ENCODE data around the gene TMEM273. TPM values are rescaled to one million over a fixed set of nuclear protein-coding genes. Genes with fewer than 3 reads are reported as not detected.

Gene TMEM273
- total RNA-seq, 1 donor from 2014 or later = 8.5 TPM

DNA sequence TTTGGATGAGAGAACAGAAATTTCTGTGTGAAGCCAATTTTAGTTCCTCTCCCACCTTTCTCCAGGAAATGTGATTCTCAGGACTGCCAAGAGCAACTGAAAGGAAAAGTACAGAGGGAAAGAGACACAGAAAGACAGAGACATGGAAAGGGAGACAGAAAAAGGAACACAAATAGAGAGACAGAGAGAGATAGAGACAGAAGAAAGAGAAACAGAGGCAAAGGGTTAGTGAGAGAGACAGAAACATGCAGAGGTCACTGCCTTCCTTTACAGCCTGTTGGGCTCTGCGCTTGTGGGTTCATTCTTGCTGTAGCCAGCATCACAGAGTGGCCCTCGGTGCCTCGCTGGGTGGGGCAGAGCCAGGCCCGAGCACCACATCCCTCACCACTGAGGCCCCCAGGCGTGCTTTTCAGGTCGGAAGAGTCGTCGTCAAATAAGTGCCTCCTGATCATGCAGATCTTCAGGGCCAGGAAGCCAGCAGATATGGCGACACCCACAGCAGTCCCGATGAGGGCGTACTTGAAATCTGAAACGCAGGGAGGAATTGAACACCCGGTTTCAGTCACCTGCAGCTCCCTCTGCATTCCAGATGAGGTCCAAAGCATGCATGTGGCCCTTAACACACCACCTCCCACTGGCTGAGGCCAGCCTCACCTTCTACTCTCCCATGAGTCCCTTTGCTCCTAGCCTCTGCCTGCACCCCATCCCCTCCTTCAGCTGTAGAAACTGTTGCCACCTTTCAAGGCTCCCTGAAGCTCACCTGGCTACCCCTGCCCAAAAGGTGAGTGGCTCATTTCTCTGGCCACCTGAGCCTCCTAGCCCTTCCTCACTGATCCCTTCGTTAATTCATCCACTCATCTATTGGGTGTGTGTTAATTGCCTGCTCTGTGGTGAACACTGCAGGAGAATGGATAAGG is 21.4 kb downstream of the TMEM273 start:
- POLR2A ChIA-PET = no interaction called here
- intact Hi-C loops (cut with micrococcal nuclease) = no loop called here
- H3K4me1 Mint-ChIP-seq = peaks cover 17% of the 10 kb centered on the region

DNA sequence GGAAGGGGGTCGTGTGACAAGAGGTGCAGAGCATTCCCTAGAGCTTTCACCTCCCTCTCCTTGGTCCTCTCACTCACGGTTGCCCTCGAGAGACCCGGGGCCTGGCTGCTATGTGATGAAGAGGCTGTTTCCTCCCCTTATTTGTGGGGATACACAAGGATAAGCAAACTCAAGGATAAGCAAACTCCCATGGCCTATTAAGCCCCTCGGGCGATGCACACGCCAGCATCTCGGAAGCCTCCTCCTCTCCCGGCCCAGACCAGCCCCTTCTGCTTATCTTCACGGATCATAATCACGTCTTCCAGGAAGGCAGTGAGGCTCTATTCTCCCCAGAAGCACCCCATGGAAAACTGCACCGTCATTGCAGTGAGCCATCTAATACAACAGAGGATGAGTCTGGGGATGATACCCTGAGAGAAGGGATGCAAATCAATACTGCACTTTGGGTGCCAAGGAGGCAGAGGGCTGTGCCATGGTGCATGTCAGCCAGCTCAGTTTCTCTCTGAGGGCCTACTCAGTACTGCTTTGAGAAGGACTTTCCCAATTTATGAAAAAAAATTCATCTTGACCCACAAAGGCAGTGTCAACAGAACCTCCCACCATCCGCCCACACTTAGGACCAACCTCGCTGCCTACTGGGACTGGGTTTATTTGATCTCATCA is 22.2 kb downstream of the TMEM273 start:
- TF ChIP-seq, protein P1, sequence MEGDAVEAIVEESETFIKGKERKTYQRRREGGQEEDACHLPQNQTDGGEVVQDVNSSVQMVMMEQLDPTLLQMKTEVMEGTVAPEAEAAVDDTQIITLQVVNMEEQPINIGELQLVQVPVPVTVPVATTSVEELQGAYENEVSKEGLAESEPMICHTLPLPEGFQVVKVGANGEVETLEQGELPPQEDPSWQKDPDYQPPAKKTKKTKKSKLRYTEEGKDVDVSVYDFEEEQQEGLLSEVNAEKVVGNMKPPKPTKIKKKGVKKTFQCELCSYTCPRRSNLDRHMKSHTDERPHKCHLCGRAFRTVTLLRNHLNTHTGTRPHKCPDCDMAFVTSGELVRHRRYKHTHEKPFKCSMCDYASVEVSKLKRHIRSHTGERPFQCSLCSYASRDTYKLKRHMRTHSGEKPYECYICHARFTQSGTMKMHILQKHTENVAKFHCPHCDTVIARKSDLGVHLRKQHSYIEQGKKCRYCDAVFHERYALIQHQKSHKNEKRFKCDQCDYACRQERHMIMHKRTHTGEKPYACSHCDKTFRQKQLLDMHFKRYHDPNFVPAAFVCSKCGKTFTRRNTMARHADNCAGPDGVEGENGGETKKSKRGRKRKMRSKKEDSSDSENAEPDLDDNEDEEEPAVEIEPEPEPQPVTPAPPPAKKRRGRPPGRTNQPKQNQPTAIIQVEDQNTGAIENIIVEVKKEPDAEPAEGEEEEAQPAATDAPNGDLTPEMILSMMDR (IDR thresholded peaks at IDR 0.05) = no peak
- Mint-ChIP-seq H3K36me3 (ENCODE audit: low read depth) (peaks cover 17% of the 10 kb centered on the region), H3K27ac (no peak overlapping the region), H3K4me1 (peaks cover 12% of the 10 kb centered on the region), H3K4me3 (no peak overlapping the region), H3K27me3 (no peaks in the 10 kb centered on the region), H3K9me3 (no peaks in the 10 kb centered on the region)
- DNase-seq (no peak), ATAC-seq (ENCODE audit: low read depth) (no peak)
- intact Hi-C loops (cut with micrococcal nuclease) = loop anchor here (2.0 kb wide), 1 partner anchor 17 kb away; no protein-coding TSS in a partner anchor
- ChIA-PET CTCF (no interaction called here), POLR2A (no interaction called here)

More for the DNA sequence above, 21.4 kb downstream of the TMEM273 start:
- Mint-ChIP-seq H3K36me3 (ENCODE audit: low read depth) (peaks cover 17% of the 10 kb centered on the region), H3K4me3 (no peak overlapping the region), H3K27me3 (no peaks in the 10 kb centered on the region), H3K9me3 (no peaks in the 10 kb centered on the region), H3K27ac (no peak overlapping the region)
- CTCF ChIA-PET = no interaction called here
- TF ChIP-seq, protein P1 (IDR thresholded peaks at IDR 0.05) = no peak
- no peak for ATAC-seq (ENCODE audit: low read depth)
- DNase-seq = no peak

DNA sequence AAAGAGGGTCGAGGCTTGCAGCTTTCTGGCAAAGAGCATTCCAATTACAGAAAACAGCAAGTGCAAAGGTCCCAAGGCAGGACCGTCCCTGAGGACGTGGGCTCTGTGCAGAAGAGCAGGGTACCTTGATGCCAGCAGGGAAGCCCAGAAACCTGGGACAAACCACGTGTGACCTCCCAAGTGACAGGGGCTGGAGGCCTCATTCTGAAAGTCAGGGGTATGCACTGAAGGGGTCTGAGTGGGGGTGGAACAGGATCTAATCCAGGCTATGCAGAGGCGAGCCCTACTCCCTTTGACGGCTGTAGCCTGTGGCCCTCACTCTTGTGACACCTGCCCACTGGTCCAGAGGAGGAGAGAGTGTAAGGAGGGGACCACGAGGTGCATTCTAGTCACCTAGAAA is 22.9 kb downstream of the TMEM273 start:
- ATAC-seq (ENCODE audit: low read depth) = no peak
- no peak overlapping the region for H3K4me3 Mint-ChIP-seq
- H3K36me3 Mint-ChIP-seq (ENCODE audit: low read depth) = peaks cover 22% of the 10 kb centered on the region
- intact Hi-C loops (cut with micrococcal nuclease) = loop anchor here (2.0 kb wide), 1 partner anchor 18 kb away; no protein-coding TSS in a partner anchor
- peaks cover 12% of the 10 kb centered on the region for H3K4me1 Mint-ChIP-seq
- H3K9me3 Mint-ChIP-seq = no peaks in the 10 kb centered on the region
- no peak for DNase-seq
- CTCF ChIA-PET = no interaction called here
- POLR2A ChIA-PET = no interaction called here
- H3K27me3 Mint-ChIP-seq = no peaks in the 10 kb centered on the region
- H3K27ac Mint-ChIP-seq = no peak overlapping the region
- TF ChIP-seq, protein P1 (IDR thresholded peaks at IDR 0.05) = no peak

DNA sequence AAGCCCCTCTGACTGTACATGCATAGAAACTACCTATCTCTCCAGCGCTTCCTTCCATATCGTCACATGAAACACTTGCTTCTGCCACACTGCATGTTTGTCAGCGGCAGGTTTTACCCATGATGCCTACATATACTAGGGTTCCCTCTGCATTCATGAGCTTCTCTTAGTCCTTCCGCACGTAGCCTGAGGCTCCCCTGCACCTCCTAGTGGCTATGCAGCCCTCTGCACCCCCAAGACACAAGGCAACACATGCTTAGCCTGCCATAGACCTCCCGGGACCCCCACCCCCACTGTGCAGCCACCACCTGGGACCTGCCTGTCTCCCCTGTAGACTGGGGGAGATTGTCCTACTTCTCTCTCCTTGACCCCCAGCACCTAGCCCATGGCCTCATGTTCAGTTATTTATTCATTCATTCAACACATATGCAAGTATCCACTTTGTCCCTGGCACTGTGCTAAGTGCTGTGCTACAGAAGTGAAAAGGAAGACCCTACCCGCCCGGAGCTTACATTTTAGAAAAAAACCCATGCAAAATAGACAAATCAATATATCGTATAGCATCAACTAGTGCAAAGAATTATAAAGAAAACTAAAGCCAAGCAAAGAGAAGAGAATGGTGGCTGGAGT is 23.5 kb downstream of the TMEM273 start:
- intact Hi-C loops (cut with micrococcal nuclease) = loop anchor here (1.0 to 2.0 kb wide), 2 partner anchors 18 to 183 kb away; no protein-coding TSS in a partner anchor
- Mint-ChIP-seq H3K4me1 (peaks cover 12% of the 10 kb centered on the region), H3K27ac (no peak overlapping the region), H3K9me3 (no peaks in the 10 kb centered on the region), H3K4me3 (no peak overlapping the region), H3K36me3 (ENCODE audit: low read depth) (peaks cover 22% of the 10 kb centered on the region), H3K27me3 (no peaks in the 10 kb centered on the region)
- CTCF ChIA-PET = interaction anchor here (0.7 to 1.5 kb wide), 7 partner anchors 8 to 508 kb away, joined by 3 to 5 read pairs (median 3); no protein-coding TSS in a partner anchor
- POLR2A ChIA-PET = no interaction called here
- ATAC-seq (ENCODE audit: low read depth) (peak; percentile 96), DNase-seq (no peak)
- TF ChIP-seq, protein P1 (IDR thresholded peaks at IDR 0.05) = no peak

All from activated B cell treated with CpG ODN at 0.5 μM for 24 hours (primary cell).